ENCODE data around the gene DENND6A.
A peak's percentile ranks its signal among the peaks of the same experiment; 100 is the strongest.

Gene DENND6A

GRCh38 chr3:57596495-57597126 lies 96.3 kb downstream of the DENND6A start (continued):
- TF ChIP-seq, protein P1, sequence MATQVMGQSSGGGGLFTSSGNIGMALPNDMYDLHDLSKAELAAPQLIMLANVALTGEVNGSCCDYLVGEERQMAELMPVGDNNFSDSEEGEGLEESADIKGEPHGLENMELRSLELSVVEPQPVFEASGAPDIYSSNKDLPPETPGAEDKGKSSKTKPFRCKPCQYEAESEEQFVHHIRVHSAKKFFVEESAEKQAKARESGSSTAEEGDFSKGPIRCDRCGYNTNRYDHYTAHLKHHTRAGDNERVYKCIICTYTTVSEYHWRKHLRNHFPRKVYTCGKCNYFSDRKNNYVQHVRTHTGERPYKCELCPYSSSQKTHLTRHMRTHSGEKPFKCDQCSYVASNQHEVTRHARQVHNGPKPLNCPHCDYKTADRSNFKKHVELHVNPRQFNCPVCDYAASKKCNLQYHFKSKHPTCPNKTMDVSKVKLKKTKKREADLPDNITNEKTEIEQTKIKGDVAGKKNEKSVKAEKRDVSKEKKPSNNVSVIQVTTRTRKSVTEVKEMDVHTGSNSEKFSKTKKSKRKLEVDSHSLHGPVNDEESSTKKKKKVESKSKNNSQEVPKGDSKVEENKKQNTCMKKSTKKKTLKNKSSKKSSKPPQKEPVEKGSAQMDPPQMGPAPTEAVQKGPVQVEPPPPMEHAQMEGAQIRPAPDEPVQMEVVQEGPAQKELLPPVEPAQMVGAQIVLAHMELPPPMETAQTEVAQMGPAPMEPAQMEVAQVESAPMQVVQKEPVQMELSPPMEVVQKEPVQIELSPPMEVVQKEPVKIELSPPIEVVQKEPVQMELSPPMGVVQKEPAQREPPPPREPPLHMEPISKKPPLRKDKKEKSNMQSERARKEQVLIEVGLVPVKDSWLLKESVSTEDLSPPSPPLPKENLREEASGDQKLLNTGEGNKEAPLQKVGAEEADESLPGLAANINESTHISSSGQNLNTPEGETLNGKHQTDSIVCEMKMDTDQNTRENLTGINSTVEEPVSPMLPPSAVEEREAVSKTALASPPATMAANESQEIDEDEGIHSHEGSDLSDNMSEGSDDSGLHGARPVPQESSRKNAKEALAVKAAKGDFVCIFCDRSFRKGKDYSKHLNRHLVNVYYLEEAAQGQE (tag by site-specific recombination; IDR thresholded peaks at IDR 0.05): peak; percentile 60; the same call in 1 of the 2 replicates
- TF ChIP-seq ZBTB8A (tag by site-specific recombination; IDR thresholded peaks at IDR 0.05) (no peak), ZNF16 (tag by site-specific recombination; IDR thresholded peaks at IDR 0.05; ENCODE audit: low read depth) (no peak), ZNF549 (tag by site-specific recombination; IDR thresholded peaks at IDR 0.05) (no peak), ZNF184 (tag by site-specific recombination; IDR thresholded peaks at IDR 0.05) (no peak), ZBTB49 (tag by site-specific recombination; IDR thresholded peaks at IDR 0.05; ENCODE audit: low read depth) (no peak), ZSCAN23 (tag by site-specific recombination; IDR thresholded peaks at IDR 0.05) (no peak), ZNF391 (tag by site-specific recombination; IDR thresholded peaks at IDR 0.05; ENCODE audit: borderline replicate concordance, low read depth) (no peak), ZNF664 (tag by site-specific recombination; IDR thresholded peaks at IDR 0.05) (no peak), ZNF529 (tag by site-specific recombination; IDR thresholded peaks at IDR 0.05; ENCODE audit: insufficient replicate concordance) (no peak), ZNF76 (tag by site-specific recombination; IDR thresholded peaks at IDR 0.05; ENCODE audit: borderline replicate concordance, low read depth) (no peak), ZNF629 (tag by site-specific recombination; IDR thresholded peaks at IDR 0.05) (no peak), BCL11B (tag by site-specific recombination; IDR thresholded peaks at IDR 0.05; ENCODE audit: low read depth) (no peak), PBX3 (CRISPR knock-in tag; IDR thresholded peaks at IDR 0.05) (no peak), ZNF561 (tag by site-specific recombination; IDR thresholded peaks at IDR 0.05; ENCODE audit: borderline replicate concordance) (no peak), ZNF394 (tag by site-specific recombination; IDR thresholded peaks at IDR 0.05; ENCODE audit: borderline replicate concordance) (no peak; the same call in 1 of the 2 replicates), ZNF704 (tag by site-specific recombination; IDR thresholded peaks at IDR 0.05) (no peak), ZNF138 (tag by site-specific recombination; IDR thresholded peaks at IDR 0.05; ENCODE audit: borderline replicate concordance) (no peak), ZNF366 (tag by site-specific recombination; conservative IDR thresholded peaks at IDR 0.05) (no peak), SCRT1 (tag by site-specific recombination; IDR thresholded peaks at IDR 0.05; ENCODE audit: borderline replicate concordance) (no peak), BCL11A (tag by site-specific recombination; IDR thresholded peaks at IDR 0.05; ENCODE audit: low read depth) (no peak), ZNF776 (tag by site-specific recombination; IDR thresholded peaks at IDR 0.05; ENCODE audit: borderline replicate concordance) (no peak), ZNF239 (tag by site-specific recombination; IDR thresholded peaks at IDR 0.05) (no peak), ZSCAN30 (tag by site-specific recombination; IDR thresholded peaks at IDR 0.05) (peak; percentile 100)
- TF ChIP-seq, protein P2, sequence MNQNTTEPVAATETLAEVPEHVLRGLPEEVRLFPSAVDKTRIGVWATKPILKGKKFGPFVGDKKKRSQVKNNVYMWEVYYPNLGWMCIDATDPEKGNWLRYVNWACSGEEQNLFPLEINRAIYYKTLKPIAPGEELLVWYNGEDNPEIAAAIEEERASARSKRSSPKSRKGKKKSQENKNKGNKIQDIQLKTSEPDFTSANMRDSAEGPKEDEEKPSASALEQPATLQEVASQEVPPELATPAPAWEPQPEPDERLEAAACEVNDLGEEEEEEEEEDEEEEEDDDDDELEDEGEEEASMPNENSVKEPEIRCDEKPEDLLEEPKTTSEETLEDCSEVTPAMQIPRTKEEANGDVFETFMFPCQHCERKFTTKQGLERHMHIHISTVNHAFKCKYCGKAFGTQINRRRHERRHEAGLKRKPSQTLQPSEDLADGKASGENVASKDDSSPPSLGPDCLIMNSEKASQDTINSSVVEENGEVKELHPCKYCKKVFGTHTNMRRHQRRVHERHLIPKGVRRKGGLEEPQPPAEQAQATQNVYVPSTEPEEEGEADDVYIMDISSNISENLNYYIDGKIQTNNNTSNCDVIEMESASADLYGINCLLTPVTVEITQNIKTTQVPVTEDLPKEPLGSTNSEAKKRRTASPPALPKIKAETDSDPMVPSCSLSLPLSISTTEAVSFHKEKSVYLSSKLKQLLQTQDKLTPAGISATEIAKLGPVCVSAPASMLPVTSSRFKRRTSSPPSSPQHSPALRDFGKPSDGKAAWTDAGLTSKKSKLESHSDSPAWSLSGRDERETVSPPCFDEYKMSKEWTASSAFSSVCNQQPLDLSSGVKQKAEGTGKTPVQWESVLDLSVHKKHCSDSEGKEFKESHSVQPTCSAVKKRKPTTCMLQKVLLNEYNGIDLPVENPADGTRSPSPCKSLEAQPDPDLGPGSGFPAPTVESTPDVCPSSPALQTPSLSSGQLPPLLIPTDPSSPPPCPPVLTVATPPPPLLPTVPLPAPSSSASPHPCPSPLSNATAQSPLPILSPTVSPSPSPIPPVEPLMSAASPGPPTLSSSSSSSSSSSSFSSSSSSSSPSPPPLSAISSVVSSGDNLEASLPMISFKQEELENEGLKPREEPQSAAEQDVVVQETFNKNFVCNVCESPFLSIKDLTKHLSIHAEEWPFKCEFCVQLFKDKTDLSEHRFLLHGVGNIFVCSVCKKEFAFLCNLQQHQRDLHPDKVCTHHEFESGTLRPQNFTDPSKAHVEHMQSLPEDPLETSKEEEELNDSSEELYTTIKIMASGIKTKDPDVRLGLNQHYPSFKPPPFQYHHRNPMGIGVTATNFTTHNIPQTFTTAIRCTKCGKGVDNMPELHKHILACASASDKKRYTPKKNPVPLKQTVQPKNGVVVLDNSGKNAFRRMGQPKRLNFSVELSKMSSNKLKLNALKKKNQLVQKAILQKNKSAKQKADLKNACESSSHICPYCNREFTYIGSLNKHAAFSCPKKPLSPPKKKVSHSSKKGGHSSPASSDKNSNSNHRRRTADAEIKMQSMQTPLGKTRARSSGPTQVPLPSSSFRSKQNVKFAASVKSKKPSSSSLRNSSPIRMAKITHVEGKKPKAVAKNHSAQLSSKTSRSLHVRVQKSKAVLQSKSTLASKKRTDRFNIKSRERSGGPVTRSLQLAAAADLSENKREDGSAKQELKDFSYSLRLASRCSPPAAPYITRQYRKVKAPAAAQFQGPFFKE (tag by site-specific recombination; IDR thresholded peaks at IDR 0.05; ENCODE audit: borderline replicate concordance): no peak
